HepG2 (cell line): ENCODE results near the gene PTGES3. TPM values are rescaled to one million over a fixed set of nuclear protein-coding genes. Genes with fewer than 3 reads are reported as not detected.

Source experiments
- EED ChIP-seq: sonication (generic); formaldehyde crosslinking; IDR thresholded peaks from 2 replicates; pipeline ENCODE4 v1.5.0; 2020; ENCODE audit warnings: mild to moderate bottlenecking, missing genetic modification reagents
- HCFC1 ChIP-seq: fragments of 150-350 bp; IDR thresholded peaks from 2 replicates; pipeline ENCODE4 v1.6.1; 2014; ENCODE audit warnings: low read depth, low read length
- IKZF1 ChIP-seq: fragments of 450-650 bp; IDR thresholded peaks from 2 replicates; pipeline ENCODE4 v1.7.1; 2016
- IRF2 ChIP-seq: IDR thresholded peaks from 2 replicates; pipeline ENCODE4 v1.6.1; 2018; ENCODE audit warnings: missing genetic modification reagents, missing compliant biosample characterization
- KDM1A ChIP-seq: IDR thresholded peaks from 2 replicates; pipeline ENCODE4 v1.6.1; 2016; ENCODE audit warnings: missing compliant biosample characterization
- KLF16 ChIP-seq, 2 experiments: sonication (generic) in 1 of 2; formaldehyde crosslinking in 1 of 2; IDR thresholded peaks; 2 replicates each; pipeline versions ENCODE4 v1.6.1 to v1.8.0; 2016 to 2023; ENCODE audit warnings: missing genetic modification reagents in 2 of 2, missing compliant biosample characterization in 1 of 2
- MBD4 ChIP-seq: IDR thresholded peaks from 2 replicates; pipeline ENCODE4 v1.6.1; 2012; ENCODE audit warnings: low read length, inconsistent platforms, borderline replicate concordance
- NCOA2 ChIP-seq: sonication (generic); formaldehyde crosslinking; IDR thresholded peaks from 2 replicates; pipeline ENCODE4 v1.8.0; 2022; ENCODE audit warnings: inconsistent platforms
- POLR2A ChIP-seq, 2 experiments: IDR thresholded peaks; 2 replicates each; pipeline ENCODE4 v1.6.1; 2011; ENCODE audit warnings: low read depth in 2 of 2, low read length in 2 of 2, mild to moderate bottlenecking in 1 of 2, moderate library complexity in 1 of 2; ENCODE audit not compliant: insufficient read depth in 1 of 2
- SRSF9 ChIP-seq: fragments of 200-400 bp; formaldehyde crosslinking; IDR thresholded peaks from 2 replicates; pipeline ENCODE4 v1.6.1; 2018; ENCODE audit warnings: borderline replicate concordance, mild to moderate bottlenecking, low read depth, low read length; ENCODE audit not compliant: insufficient read depth, poor library complexity, severe bottlenecking
- ZFP1 ChIP-seq: IDR thresholded peaks from 2 replicates; pipeline ENCODE4 v1.6.1; 2016
- ZFP82 ChIP-seq: sonication (generic); formaldehyde crosslinking; IDR thresholded peaks from 2 replicates; pipeline ENCODE4 v1.5.1; 2020; ENCODE audit warnings: mild to moderate bottlenecking, missing genetic modification reagents, borderline replicate concordance
- ZKSCAN1 ChIP-seq: fragments of 150-350 bp; IDR thresholded peaks from 2 replicates; pipeline ENCODE4 v1.6.1; 2014; ENCODE audit warnings: low read length
- ZSCAN25 ChIP-seq: sonication (generic); formaldehyde crosslinking; IDR thresholded peaks from 2 replicates; pipeline ENCODE4 v1.8.0; 2022; ENCODE audit warnings: mild to moderate bottlenecking, missing genetic modification reagents
- polyA plus RNA-seq, 8 experiments: library from polyadenylated mRNA; depleted of rRNA in 3 of 8; stranded (reverse) in 7 of 8; unstranded in 1 of 8; fragments of >200 nt; fragmentation: Illumina TruSeq in 4 of 8; extraction: Trizol in 4 of 8; gene quantifications; 2 replicates each; pipeline versions ENCODE4 v1.2.1 to v1.2.3, GENCODE V29; 2011 to 2016; ENCODE audit warnings: low read depth in 4 of 8, missing spikeins in 1 of 8, mixed read lengths in 1 of 8; ENCODE audit not compliant: insufficient read depth in 1 of 8
- total RNA-seq, 5 experiments: library from RNA; depleted of rRNA; stranded (reverse); fragments of >200 nt; fragmentation: Illumina TruSeq; extraction: Trizol; gene quantifications; 2 replicates each; pipeline ENCODE4 v1.2.3, GENCODE V29; 2016; ENCODE audit warnings: low read depth in 1 of 5
- TF ChIP-seq, protein P1 (sequence below): sonication (generic); formaldehyde crosslinking; IDR thresholded peaks from 2 replicates; pipeline ENCODE4 v1.5.0; 2020; ENCODE audit warnings: mild to moderate bottlenecking, missing genetic modification reagents
- TF ChIP-seq, protein P2 (sequence below): IDR thresholded peaks from 2 replicates; pipeline ENCODE4 v1.6.1; 2016; ENCODE audit warnings: mild to moderate bottlenecking, missing biosample characterization, missing genetic modification reagents
- TF ChIP-seq, protein P3 (sequence below): sonication (generic); formaldehyde crosslinking; conservative IDR thresholded peaks from 2 replicates; pipeline ENCODE4 v1.4.0; 2020; ENCODE audit warnings: missing genetic modification reagents
- TF ChIP-seq, protein P4 (sequence below): sonication (generic); formaldehyde crosslinking; IDR thresholded peaks from 2 replicates; pipeline ENCODE4 v1.4.0; 2020; ENCODE audit warnings: missing genetic modification reagents
- TF ChIP-seq, protein P5 (sequence below): sonication (generic); formaldehyde crosslinking; IDR thresholded peaks from 2 replicates; pipeline ENCODE4 v1.8.0; 2023; ENCODE audit warnings: mild to moderate bottlenecking, missing genetic modification reagents
- TF ChIP-seq, protein P6 (sequence below): IDR thresholded peaks from 2 replicates; pipeline ENCODE4 v1.6.1; 2016; ENCODE audit warnings: low read depth, control low read depth
- TF ChIP-seq, protein P7 (sequence below): sonication (generic); formaldehyde crosslinking; IDR thresholded peaks from 2 replicates; pipeline ENCODE4 v1.8.1; 2023; ENCODE audit warnings: mild to moderate bottlenecking, inconsistent platforms, moderate library complexity, missing genetic modification reagents, borderline replicate concordance

The PTGES3 gene
- total and polyA plus RNA-seq, 2 of the 13 experiments (the other 11 are each of a cell fraction or from before 2014, with no cell fraction given), result 54.4 to 159 TPM

DNA sequence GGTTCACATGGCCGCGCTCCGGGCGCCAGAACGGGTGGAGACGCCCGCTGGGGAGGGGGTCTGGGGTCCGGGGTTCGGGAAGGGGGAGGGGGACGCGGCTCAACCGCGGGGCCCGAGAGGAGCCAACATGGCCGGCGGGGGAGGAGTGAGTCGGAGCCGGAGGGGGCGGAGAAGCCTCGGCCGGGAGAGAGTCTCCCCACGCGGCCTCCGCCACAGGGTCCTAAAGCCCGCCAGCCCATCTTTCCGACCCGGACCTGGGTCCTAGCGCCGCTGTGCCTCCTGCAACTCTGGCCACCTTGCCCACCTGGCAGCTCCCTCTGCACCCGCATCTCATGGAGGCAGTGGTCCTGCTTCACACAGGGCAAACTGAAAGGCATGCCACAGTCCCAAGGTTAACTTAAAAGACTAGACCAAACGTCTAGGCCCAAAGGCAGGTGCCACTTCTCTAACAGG, 57.9 kb downstream of the PTGES3 start, which contains the start of gene BAZ2A (continued):
- TF ChIP-seq, protein P1, sequence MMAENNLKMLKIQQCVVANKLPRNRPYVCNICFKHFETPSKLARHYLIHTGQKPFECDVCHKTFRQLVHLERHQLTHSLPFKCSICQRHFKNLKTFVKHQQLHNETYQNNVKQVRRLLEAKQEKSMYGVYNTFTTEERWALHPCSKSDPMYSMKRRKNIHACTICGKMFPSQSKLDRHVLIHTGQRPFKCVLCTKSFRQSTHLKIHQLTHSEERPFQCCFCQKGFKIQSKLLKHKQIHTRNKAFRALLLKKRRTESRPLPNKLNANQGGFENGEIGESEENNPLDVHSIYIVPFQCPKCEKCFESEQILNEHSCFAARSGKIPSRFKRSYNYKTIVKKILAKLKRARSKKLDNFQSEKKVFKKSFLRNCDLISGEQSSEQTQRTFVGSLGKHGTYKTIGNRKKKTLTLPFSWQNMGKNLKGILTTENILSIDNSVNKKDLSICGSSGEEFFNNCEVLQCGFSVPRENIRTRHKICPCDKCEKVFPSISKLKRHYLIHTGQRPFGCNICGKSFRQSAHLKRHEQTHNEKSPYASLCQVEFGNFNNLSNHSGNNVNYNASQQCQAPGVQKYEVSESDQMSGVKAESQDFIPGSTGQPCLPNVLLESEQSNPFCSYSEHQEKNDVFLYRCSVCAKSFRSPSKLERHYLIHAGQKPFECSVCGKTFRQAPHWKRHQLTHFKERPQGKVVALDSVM (CRISPR knock-in tag), result peak; percentile 67
- TF ChIP-seq, protein P2, sequence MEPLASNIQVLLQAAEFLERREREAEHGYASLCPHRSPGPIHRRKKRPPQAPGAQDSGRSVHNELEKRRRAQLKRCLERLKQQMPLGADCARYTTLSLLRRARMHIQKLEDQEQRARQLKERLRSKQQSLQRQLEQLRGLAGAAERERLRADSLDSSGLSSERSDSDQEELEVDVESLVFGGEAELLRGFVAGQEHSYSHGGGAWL (CRISPR knock-in tag), result peak; percentile 44; the same call in 1 of the 2 replicates
- TF ChIP-seq, protein P3, sequence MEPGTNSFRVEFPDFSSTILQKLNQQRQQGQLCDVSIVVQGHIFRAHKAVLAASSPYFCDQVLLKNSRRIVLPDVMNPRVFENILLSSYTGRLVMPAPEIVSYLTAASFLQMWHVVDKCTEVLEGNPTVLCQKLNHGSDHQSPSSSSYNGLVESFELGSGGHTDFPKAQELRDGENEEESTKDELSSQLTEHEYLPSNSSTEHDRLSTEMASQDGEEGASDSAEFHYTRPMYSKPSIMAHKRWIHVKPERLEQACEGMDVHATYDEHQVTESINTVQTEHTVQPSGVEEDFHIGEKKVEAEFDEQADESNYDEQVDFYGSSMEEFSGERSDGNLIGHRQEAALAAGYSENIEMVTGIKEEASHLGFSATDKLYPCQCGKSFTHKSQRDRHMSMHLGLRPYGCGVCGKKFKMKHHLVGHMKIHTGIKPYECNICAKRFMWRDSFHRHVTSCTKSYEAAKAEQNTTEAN (CRISPR knock-in tag), result no peak; the same call in 1 of the 2 replicates
- TF ChIP-seq KDM1A (CRISPR knock-in tag), result 0 out of 2 replicates have a peak, but pooled peaks have one; percentile 19
- 0 out of 2 replicates have a peak, but pooled peaks have one; percentile 30 for TF ChIP-seq ZFP1 (CRISPR knock-in tag)
- no peak for TF ChIP-seq ZKSCAN1
- TF ChIP-seq MBD4, result no peak
- no peak; the same call in 1 of the 2 replicates for TF ChIP-seq ZFP82 (CRISPR knock-in tag)
- no peak for TF ChIP-seq SRSF9
- no peak; the same call in 1 of the 2 replicates for TF ChIP-seq EED (CRISPR knock-in tag)
- peak in 1 of 2 experiments; percentile 86; a peak in 2 of 4 replicates for TF ChIP-seq KLF16 (CRISPR knock-in tag; IDR thresholded peaks at IDR 0.05)
- TF ChIP-seq, protein P4, sequence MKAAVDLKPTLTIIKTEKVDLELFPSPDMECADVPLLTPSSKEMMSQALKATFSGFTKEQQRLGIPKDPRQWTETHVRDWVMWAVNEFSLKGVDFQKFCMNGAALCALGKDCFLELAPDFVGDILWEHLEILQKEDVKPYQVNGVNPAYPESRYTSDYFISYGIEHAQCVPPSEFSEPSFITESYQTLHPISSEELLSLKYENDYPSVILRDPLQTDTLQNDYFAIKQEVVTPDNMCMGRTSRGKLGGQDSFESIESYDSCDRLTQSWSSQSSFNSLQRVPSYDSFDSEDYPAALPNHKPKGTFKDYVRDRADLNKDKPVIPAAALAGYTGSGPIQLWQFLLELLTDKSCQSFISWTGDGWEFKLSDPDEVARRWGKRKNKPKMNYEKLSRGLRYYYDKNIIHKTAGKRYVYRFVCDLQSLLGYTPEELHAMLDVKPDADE (CRISPR knock-in tag), result 0 out of 2 replicates have a peak, but pooled peaks have one; percentile 27
- TF ChIP-seq, protein P5, sequence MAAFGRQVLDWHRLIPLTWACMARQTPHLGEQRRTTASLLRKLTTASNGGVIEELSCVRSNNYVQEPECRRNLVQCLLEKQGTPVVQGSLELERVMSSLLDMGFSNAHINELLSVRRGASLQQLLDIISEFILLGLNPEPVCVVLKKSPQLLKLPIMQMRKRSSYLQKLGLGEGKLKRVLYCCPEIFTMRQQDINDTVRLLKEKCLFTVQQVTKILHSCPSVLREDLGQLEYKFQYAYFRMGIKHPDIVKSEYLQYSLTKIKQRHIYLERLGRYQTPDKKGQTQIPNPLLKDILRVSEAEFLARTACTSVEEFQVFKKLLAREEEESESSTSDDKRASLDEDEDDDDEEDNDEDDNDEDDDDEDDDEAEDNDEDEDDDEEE, result 0 out of 2 replicates have a peak, but pooled peaks have one; percentile 48
- TF ChIP-seq NCOA2 (CRISPR knock-in tag), result peak; percentile 57; the same call in 1 of the 2 replicates
- TF ChIP-seq, protein P6, sequence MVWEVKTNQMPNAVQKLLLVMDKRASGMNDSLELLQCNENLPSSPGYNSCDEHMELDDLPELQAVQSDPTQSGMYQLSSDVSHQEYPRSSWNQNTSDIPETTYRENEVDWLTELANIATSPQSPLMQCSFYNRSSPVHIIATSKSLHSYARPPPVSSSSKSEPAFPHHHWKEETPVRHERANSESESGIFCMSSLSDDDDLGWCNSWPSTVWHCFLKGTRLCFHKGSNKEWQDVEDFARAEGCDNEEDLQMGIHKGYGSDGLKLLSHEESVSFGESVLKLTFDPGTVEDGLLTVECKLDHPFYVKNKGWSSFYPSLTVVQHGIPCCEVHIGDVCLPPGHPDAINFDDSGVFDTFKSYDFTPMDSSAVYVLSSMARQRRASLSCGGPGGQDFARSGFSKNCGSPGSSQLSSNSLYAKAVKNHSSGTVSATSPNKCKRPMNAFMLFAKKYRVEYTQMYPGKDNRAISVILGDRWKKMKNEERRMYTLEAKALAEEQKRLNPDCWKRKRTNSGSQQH (CRISPR knock-in tag), result peak; percentile 72; the same call in 1 of the 2 replicates
- no peak; the same call in 1 of the 2 replicates for TF ChIP-seq HCFC1
- peak; percentile 77 for TF ChIP-seq IRF2 (CRISPR knock-in tag)
- TF ChIP-seq, protein P7, sequence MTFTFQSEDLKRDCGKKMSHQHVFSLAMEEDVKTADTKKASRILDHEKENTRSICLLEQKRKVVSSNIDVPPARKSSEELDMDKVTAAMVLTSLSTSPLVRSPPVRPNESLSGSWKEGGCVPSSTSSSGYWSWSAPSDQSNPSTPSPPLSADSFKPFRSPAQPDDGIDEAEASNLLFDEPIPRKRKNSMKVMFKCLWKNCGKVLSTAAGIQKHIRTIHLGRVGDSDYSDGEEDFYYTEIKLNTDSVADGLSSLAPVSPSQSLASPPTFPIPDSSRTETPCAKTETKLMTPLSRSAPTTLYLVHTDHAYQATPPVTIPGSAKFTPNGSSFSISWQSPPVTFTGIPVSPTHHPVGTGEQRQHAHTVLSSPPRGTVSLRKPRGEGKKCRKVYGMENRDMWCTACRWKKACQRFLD, result no peak
- no peak for TF ChIP-seq IKZF1
- TF ChIP-seq ZSCAN25 (CRISPR knock-in tag), result no peak; the same call in 1 of the 2 replicates
- TF ChIP-seq POLR2A (IDR thresholded peaks at IDR 0.05; ENCODE audit: insufficient read depth in 1 of 2, low read depth in 2 of 2, low read length in 2 of 2), result peak in 1 of 2 experiments; percentile 45; a peak in 1 of 4 replicates
